Breast epithelium (tissue), 3 donors: Measurements from ENCODE around the gene VSIR.
A peak's percentile ranks its signal among the peaks of the same experiment; 100 is the strongest.

Source experiments
- CTCF ChIP-seq, 3 donors: fragments of 450-650 bp; IDR thresholded peaks; one replicate each; pipeline ENCODE4 v1.5.1; 2016 to 2017; ENCODE audit warnings: antibody characterized with exemption in 3 of 3, mild to moderate bottlenecking in 3 of 3, moderate library complexity in 3 of 3
- POLR2AphosphoS5 ChIP-seq, 3 donors: sonication (generic); formaldehyde crosslinking; IDR thresholded peaks; one replicate each; pipeline ENCODE4 v1.6.1; 2017; ENCODE audit warnings: antibody characterized with exemption in 3 of 3

DNA sequence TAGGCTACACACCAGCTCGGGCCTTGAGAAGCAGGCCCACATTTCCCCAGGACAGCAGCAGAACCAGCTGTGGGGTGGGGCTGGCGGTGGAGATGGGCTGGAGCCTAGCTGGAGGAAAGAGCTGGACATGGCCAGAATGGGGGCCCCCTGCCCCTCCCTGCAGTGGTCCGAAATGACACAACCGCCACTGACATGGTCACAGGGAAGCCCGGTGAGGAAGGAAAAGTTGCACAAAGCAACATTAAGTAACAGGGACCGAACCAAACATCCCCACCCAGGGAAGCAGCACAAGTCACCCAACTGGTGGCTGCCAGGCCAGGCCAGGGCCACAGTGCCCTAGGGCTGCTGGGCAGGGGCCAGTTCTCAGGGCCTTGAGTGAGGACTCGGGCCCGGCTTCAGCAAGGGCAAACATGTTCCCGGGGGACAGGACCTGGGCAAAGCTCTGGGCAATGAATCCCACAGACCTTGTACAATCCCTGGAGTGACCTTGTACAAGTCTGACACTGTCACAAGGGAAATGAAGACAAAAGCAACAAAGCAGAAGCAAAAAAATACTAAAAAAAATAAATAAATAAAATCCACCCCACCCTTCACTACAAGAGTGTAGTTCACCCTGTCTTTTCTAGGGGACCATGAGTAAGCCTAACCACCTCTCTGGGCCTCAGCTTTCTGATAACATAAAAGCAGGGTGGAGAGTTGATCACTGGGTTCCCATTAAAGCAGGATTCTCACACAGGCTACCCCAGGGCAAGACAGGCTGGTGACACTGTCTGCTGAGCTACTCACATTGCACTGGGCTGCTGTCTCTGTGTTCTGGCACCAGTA is 44.7 kb upstream of the VSIR start:
- peak in 1 of 3 donors; percentile 84 for TF ChIP-seq POLR2AphosphoS5 (IDR thresholded peaks at IDR 0.05)
- no peak for TF ChIP-seq CTCF (IDR thresholded peaks at IDR 0.05)
